ENCODE data around the gene PTCD2. TPM values are rescaled to one million over a fixed set of nuclear protein-coding genes. Genes with fewer than 3 reads are reported as not detected.

Gene PTCD2
- total RNA-seq, 3 donors from 2014 or later = 11.6 to 14.1 (median 13.3) TPM

DNA sequence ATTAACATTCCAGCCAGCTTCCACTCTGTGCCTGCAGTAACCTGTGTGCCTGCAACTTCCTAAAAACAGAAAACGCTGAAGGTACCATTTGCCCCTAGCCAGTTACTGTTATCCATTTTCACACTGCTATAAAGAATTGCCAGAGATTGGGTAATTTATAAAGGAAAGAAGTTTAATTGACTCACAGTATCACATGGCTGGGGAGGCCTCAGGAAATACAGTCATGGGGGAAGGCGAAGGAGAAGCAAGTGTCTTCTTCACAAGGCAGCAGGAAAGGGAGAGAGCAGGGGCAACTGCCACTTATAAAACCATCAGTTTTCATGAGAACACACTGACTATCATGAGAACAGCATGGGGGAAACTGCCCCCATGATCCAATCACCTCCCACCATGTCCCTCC is 31.2 kb downstream of the PTCD2 start:
- no peak for ATAC-seq
- no peak overlapping the region for H3K4me3 Mint-ChIP-seq
- H3K9me3 Mint-ChIP-seq = no peaks in the 10 kb centered on the region
- DNase-seq = no peak
- H3K27me3 Mint-ChIP-seq (ENCODE audit: low read depth) = no peaks in the 10 kb centered on the region
- H3K36me3 Mint-ChIP-seq (ENCODE audit: insufficient read depth) = peaks cover 21% of the 10 kb centered on the region
- H3K4me1 Mint-ChIP-seq (ENCODE audit: low read depth) = peaks cover 7% of the 10 kb centered on the region

DNA sequence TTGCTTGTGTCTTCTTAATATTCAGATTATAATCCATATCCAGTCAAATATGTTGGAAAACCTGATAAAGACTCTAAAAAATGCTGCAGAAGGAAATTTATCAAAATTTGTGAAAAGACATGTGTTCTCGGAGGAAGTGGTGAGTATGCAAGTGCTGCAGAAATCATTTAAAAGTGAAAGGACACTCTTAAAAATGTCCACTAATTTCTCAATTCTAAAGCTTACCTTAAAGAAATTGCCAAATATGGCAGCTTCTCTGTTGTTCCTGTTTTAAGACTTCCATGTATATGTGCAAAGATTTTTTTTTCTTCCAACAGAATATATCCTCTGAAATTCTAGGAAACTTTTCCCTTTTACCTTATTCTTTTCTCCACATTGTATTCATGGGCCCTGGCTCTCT is 32.4 kb downstream of the PTCD2 start:
- DNase-seq = no peak
- H3K9me3 Mint-ChIP-seq = no peaks in the 10 kb centered on the region

GRCh38 chr5:72353046-72353445 is 32.9 kb downstream of the PTCD2 start:
- ATAC-seq = no peak
- no peak for DNase-seq
- Mint-ChIP-seq H3K4me3 (no peak overlapping the region), H3K4me1 (ENCODE audit: low read depth) (peaks cover 7% of the 10 kb centered on the region), H3K9me3 (no peaks in the 10 kb centered on the region), H3K27me3 (ENCODE audit: low read depth) (no peaks in the 10 kb centered on the region), H3K36me3 (ENCODE audit: insufficient read depth) (peaks cover 20% of the 10 kb centered on the region)

More for the DNA sequence above, 32.4 kb downstream of the PTCD2 start:
- Mint-ChIP-seq H3K27me3 (ENCODE audit: low read depth) (no peaks in the 10 kb centered on the region), H3K4me1 (ENCODE audit: low read depth) (peaks cover 7% of the 10 kb centered on the region), H3K36me3 (ENCODE audit: insufficient read depth) (peaks cover 18% of the 10 kb centered on the region), H3K4me3 (no peak overlapping the region)
- no peak for ATAC-seq

- peaks cover 33% of the 10 kb centered on the region for H3K36me3 Mint-ChIP-seq (ENCODE audit: insufficient read depth)
- ATAC-seq = no peak
- H3K4me3 Mint-ChIP-seq = no peak overlapping the region
Measured at GRCh38 chr5:72355706-72356299, 35.6 kb downstream of the PTCD2 start.

DNA sequence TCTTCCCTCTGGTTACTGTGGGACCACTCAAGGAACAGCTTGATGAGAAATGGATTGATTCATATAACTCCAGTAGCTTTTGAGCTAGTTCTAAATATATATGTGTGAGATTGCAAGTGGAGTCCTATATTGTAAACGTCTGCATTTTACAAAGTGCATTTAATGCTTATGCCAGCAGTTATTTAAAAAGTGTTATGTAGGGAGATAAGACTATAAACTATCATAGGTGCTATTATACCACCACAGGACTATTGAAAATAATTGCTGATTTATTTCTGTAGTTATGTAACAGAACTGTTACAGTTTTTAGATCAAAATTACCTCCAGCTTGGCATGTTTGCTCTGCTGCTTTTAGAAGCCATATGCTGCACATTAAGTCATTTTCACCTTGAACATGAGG is 36.2 kb downstream of the PTCD2 start:
- no peaks in the 10 kb centered on the region for H3K27me3 Mint-ChIP-seq (ENCODE audit: low read depth)
- no peaks in the 10 kb centered on the region for H3K9me3 Mint-ChIP-seq
- no peak overlapping the region for H3K4me3 Mint-ChIP-seq
- peaks cover 35% of the 10 kb centered on the region for H3K36me3 Mint-ChIP-seq (ENCODE audit: insufficient read depth)
- no peaks in the 10 kb centered on the region for H3K4me1 Mint-ChIP-seq (ENCODE audit: low read depth)
- ATAC-seq = no peak
- DNase-seq = no peak

More at GRCh38 chr5:72355706-72356299, 35.6 kb downstream of the PTCD2 start:
- no peaks in the 10 kb centered on the region for H3K27me3 Mint-ChIP-seq (ENCODE audit: low read depth)
- H3K4me1 Mint-ChIP-seq (ENCODE audit: low read depth) = no peaks in the 10 kb centered on the region
- H3K9me3 Mint-ChIP-seq = no peaks in the 10 kb centered on the region
- DNase-seq = no peak

DNA sequence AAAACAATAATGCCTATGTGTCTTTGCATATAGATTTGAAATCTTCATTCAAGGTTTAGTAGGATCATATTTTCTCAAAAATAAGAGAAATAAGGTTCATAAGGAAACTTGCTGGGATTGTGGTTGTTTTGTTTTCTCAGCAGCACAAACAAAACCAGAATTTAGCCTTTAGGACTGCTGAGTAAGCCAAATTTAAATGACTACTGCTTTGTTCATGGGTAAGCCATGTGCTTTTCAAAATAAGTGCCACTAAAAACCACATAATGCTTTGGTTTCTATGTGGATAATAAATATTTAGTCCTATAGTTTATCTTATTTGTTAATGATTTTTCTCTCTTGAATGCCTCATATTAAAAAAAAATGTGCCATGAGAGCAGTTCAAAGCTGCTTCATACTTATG is 38.8 kb downstream of the PTCD2 start:
- Mint-ChIP-seq H3K9me3 (no peaks in the 10 kb centered on the region), H3K4me3 (no peak overlapping the region), H3K36me3 (ENCODE audit: insufficient read depth) (peaks cover 37% of the 10 kb centered on the region), H3K27me3 (ENCODE audit: low read depth) (no peaks in the 10 kb centered on the region), H3K4me1 (ENCODE audit: low read depth) (no peaks in the 10 kb centered on the region)
- DNase-seq (no peak), ATAC-seq (no peak)

GRCh38 chr5:72359886-72360285 is 39.7 kb downstream of the PTCD2 start:
- H3K27me3 Mint-ChIP-seq (ENCODE audit: low read depth) = no peaks in the 10 kb centered on the region
- ATAC-seq = no peak
- H3K36me3 Mint-ChIP-seq (ENCODE audit: insufficient read depth) = peaks cover 37% of the 10 kb centered on the region
- DNase-seq = no peak
- H3K4me1 Mint-ChIP-seq (ENCODE audit: low read depth) = no peaks in the 10 kb centered on the region
- H3K9me3 Mint-ChIP-seq = no peaks in the 10 kb centered on the region
- H3K4me3 Mint-ChIP-seq = no peak overlapping the region

- no peaks in the 10 kb centered on the region for H3K9me3 Mint-ChIP-seq
- H3K4me3 Mint-ChIP-seq = no peak overlapping the region
- H3K27me3 Mint-ChIP-seq (ENCODE audit: low read depth) = no peaks in the 10 kb centered on the region
- no peak for ATAC-seq
- H3K4me1 Mint-ChIP-seq (ENCODE audit: low read depth) = no peaks in the 10 kb centered on the region
- no peak for DNase-seq
- H3K36me3 Mint-ChIP-seq (ENCODE audit: insufficient read depth) = peaks cover 35% of the 10 kb centered on the region
Measured at GRCh38 chr5:72363166-72363802, 43.1 kb downstream of the PTCD2 start.

DNA sequence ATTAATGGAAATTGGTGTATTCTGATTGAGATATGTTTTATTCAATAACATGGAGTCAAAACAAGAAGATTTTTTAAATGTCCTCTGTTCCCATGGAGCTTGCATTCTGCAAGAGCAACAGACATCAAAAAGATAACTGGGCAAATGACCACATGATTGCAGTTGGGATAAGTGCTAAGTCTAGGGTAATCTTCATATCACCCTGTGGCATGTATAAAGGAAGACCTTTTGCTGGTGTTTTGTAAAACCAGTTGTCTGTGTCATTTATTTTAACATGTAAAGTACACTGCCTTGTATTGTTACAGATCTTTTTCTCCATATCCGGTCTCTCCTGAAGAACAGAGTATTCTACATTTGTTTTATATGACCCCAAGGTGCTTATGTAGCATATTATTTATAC is 44.0 kb downstream of the PTCD2 start:
- H3K27me3 Mint-ChIP-seq (ENCODE audit: low read depth) = no peaks in the 10 kb centered on the region
- no peaks in the 10 kb centered on the region for H3K4me1 Mint-ChIP-seq (ENCODE audit: low read depth)
- DNase-seq (no peak), ATAC-seq (no peak)
- no peaks in the 10 kb centered on the region for H3K9me3 Mint-ChIP-seq
- peaks cover 29% of the 10 kb centered on the region for H3K36me3 Mint-ChIP-seq (ENCODE audit: insufficient read depth)
- H3K4me3 Mint-ChIP-seq = no peak overlapping the region

- no peak for DNase-seq
- peaks cover 22% of the 10 kb centered on the region for H3K36me3 Mint-ChIP-seq (ENCODE audit: insufficient read depth)
- no peak for ATAC-seq
- no peaks in the 10 kb centered on the region for H3K9me3 Mint-ChIP-seq
- no peak overlapping the region for H3K4me3 Mint-ChIP-seq
- no peaks in the 10 kb centered on the region for H3K4me1 Mint-ChIP-seq (ENCODE audit: low read depth)
- H3K27me3 Mint-ChIP-seq (ENCODE audit: low read depth) = no peaks in the 10 kb centered on the region
Measured at GRCh38 chr5:72364951-72365350, 44.8 kb downstream of the PTCD2 start.

DNA sequence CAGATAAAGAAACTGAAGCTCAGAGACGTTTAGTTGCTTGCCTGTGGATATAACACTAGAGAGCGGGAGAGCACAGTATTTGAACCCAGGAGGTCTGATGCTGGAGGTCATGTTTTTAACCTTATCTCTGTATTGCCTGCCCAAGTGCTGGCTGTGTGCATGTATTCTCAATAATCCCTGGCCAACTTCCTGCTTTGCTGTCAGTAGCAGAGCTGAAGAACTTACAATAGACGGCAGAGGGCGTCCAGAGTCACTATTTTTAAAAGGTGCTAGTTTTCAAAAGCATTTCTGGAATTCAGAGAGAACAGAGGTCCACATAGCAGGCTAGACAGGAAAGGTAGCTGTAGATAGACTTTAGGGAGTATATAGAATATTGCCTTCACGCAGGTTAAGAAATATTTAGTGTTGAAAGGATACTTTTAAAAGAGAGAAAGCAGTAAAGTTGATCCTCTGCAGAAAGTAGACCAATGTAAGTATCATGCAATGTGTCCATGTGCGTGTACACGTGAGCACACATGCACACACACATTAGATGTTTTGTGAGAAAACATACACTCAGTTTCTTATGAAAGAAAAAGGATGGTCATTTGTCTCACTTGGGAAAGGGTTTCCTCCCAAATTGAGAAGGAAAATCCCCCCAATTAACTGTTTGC is 46.3 kb downstream of the PTCD2 start:
- Mint-ChIP-seq H3K4me1 (ENCODE audit: low read depth) (no peaks in the 10 kb centered on the region), H3K36me3 (ENCODE audit: insufficient read depth) (peaks cover 16% of the 10 kb centered on the region), H3K4me3 (no peak overlapping the region), H3K27me3 (ENCODE audit: low read depth) (no peaks in the 10 kb centered on the region), H3K9me3 (no peaks in the 10 kb centered on the region)
- DNase-seq (no peak), ATAC-seq (peak; percentile 54 to 58)

DNA sequence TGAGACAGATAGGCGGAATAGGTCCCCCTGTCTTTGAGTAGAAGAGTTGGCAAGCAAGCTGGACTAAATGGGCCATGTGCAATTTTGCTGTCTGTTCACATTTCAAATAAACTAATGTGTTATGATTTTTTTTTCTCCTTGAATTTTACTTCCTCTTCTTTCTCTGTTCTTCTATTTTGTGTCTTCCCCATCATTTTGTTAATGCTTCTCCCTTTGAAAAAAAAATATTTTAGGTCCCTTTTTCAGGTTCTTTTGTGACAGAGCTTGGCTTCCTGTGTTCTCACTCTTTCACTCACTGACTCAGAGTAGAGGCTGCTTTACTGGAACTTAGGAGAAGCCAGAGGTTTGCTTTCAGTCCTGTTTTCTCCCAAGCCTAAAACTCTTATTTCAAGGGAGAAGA is 48.1 kb downstream of the PTCD2 start:
- peaks cover 10% of the 10 kb centered on the region for H3K36me3 Mint-ChIP-seq (ENCODE audit: insufficient read depth)
- no peak for DNase-seq
- ATAC-seq = no peak
- no peak overlapping the region for H3K4me3 Mint-ChIP-seq
- H3K9me3 Mint-ChIP-seq = no peaks in the 10 kb centered on the region
- H3K27me3 Mint-ChIP-seq (ENCODE audit: low read depth) = no peaks in the 10 kb centered on the region
- H3K4me1 Mint-ChIP-seq (ENCODE audit: low read depth) = no peaks in the 10 kb centered on the region

- Mint-ChIP-seq H3K9me3 (no peaks in the 10 kb centered on the region), H3K4me1 (ENCODE audit: low read depth) (no peaks in the 10 kb centered on the region), H3K4me3 (no peak overlapping the region), H3K36me3 (ENCODE audit: insufficient read depth) (peaks cover 14% of the 10 kb centered on the region), H3K27me3 (ENCODE audit: low read depth) (no peaks in the 10 kb centered on the region)
- ATAC-seq (no peak), DNase-seq (no peak)
Measured at GRCh38 chr5:72369301-72369700, 49.1 kb downstream of the PTCD2 start.

GRCh38 chr5:72369711-72370110 is 49.5 kb downstream of the PTCD2 start:
- no peaks in the 10 kb centered on the region for H3K27me3 Mint-ChIP-seq (ENCODE audit: low read depth)
- no peak overlapping the region for H3K4me3 Mint-ChIP-seq
- ATAC-seq = no peak
- no peaks in the 10 kb centered on the region for H3K9me3 Mint-ChIP-seq
- H3K4me1 Mint-ChIP-seq (ENCODE audit: low read depth) = no peaks in the 10 kb centered on the region
- DNase-seq = no peak
- H3K36me3 Mint-ChIP-seq (ENCODE audit: insufficient read depth) = peaks cover 14% of the 10 kb centered on the region

DNA sequence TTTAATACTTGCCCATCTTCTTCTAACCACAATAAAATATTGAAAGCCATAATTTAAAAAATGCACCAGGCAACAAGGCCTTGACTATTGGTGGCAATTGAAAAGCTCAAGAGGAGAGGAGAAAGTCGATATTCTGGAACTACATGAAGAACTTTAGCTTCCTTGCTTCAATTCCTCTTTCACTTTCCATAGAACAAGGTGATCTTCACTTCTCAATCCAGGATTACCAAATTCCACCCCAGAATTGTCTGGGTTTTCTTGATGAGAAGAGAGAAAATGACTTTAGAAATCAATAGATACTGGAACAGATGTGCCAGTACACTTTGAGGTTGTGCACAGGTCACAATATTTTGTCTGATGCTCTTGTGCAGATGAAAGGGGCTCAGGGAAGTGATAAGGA is 52.2 kb downstream of the PTCD2 start:
- peaks cover 11% of the 10 kb centered on the region for H3K27me3 Mint-ChIP-seq (ENCODE audit: low read depth)
- H3K4me1 Mint-ChIP-seq (ENCODE audit: low read depth) = no peaks in the 10 kb centered on the region
- ATAC-seq = no peak
- H3K9me3 Mint-ChIP-seq = no peaks in the 10 kb centered on the region
- no peak for DNase-seq
- no peak overlapping the region for H3K4me3 Mint-ChIP-seq
- H3K36me3 Mint-ChIP-seq (ENCODE audit: insufficient read depth) = peaks cover 15% of the 10 kb centered on the region
